Stimulated activated CD8-positive, alpha-beta memory T cell treated with anti-CD3 and anti-CD28 coated beads, Interleukin-4, amount 100 ng/mL, for 24 hours (primary cell): ENCODE results near the gene LASP1.
"Not testable (repeated sequence)": the region's sequence is repeated elsewhere in the genome, so short reads cannot be mapped to it uniquely, and the experiment has no call there.

Experiments used
- DNase-seq: peaks from one replicate; pipeline ENCODE4 v3.0.0-alpha.2; 2020; ENCODE audit warnings: low read depth

LASP1 gene

GRCh38 chr17:38910325-38910724, 40.5 kb downstream of the LASP1 start:
- DNase-seq = no peak

DNA sequence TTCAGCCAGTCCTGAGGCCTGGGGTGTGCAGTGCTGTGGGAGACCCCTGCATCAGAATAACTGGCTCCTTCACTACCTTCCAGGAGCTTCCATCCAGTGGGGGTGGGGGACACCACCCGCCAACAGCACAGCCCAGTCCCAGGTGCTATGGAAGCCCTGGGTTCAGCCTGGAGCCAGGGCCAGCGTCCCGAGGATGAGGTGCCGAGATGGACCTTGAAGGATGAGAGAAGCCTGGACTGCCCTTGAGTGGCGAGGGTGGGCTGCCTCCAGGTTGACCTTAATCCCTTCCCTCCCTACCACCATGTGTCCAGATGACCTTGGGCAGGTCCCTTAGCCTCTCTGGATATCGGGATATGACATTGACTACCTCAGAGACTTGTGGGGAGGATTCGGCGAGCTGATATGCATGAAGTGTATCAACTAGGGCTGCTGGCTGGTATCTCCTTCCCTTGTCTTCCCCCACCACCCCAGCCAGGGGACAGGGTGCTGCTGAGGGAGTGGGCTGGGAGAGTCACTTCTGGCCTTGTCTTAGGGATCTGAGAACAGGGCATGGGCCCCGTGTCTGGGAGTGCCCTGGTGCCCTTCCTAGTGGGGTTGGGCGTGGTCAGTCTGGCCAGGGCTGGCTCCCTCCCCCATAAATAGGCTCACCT, 41.3 kb downstream of the LASP1 start:
- no peak for DNase-seq

DNA sequence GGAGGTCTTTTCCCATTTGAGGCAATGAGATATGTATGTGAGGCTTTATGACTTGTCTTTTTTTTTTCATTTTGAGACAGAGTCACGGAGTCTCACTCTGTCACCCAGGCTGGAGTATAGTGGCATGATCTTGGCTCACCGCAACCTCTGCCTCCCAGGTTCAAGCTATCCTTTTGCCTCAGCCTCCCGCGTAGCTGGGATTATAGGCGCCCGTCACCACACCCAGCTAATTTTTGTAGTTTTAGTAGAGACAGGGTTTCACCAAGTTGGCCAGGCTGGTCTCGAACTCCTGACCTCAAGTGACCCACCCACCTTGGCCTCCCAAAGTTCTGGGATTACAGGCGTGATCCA, 41.8 kb downstream of the LASP1 start:
- DNase-seq = not testable (repeated sequence)

DNA sequence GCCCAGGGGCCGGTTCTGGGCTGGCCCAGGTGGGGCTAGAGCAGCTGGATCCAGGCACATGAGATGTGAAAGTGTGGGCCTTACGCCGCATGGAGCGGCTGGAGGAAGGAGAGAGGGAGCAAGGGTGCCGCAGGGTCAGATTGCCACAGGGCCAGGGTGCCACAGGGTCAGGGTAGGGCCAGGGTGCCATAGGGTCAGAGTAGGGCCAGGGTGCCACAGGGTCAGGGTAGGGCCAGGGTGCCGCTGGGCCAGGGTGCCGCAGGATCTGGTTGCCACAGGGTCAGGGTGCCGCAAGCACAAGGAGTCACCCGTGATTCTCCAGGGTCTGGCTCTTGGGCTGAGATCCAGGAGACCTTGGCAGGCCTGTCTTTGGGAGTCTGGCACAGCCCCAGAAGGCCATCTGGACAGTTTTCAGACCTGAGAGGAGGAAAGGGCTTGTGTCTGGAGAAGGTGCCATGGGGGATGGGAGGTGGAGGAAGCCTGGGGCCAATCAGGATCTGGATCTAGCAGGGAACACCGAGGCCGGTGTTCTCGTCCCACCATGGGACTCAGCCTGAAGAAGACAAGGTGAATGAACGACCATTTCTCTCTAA, 42.5 kb downstream of the LASP1 start:
- DNase-seq = no peak

GRCh38 chr17:38914741-38915638, 45.1 kb downstream of the LASP1 start:
- DNase-seq = no peak

DNA sequence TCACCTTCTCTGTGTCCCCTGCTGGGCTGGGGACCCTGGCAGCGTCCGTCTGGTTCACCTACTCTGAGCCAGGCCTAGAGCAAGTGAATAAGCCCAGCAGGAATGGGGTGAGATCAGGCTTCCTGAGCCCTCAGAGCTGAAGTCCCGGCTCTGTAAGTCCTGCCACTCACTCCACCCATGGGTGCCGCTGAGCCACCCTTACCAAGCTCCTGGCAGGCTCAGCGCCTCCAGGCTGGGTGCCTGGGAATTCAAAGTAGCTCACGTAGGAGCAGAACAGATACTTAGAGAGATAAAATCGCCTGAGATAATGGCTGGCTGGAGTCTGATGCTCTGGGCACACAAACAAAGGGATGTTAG, 45.8 kb downstream of the LASP1 start:
- DNase-seq = no peak

DNA sequence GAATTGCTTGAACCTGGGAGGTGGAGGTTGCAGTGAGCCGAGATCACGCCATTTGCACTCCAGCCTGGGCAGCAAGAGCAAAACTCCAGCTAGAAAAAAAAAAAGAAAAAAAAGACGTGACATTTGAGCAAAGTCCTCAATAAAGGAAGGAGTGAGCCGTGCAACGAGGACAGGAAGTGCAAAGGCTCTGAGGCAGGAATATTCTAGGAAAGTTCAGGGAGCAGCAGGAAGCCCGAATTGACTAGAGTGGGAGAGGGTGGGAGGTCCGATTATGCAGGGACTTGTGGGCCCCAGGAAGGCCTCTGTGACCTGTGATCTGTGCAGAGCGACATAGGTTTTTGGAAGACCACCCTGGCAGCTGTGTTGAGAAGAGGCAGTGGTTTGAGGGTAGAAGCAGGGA, 46.9 kb downstream of the LASP1 start:
- no peak for DNase-seq

DNA sequence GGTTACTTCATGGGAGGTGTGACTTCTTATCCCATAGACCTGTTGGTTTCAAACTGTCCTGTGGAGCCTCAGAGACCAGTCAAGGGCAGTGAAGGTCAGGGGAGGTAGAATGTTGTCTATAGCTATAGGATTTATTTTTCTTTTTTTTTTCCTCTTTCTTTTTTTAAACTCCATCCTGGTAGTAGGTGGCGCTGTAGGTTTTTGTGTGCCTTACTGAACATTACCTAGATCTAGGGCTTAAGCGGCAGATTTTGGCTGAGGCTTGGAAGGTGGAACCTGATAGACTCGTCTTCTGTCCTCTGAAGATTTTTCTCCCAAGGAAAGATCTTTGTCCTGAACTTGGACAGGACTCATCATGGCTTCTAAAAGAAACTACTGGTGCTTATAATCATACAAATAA, 47.4 kb downstream of the LASP1 start:
- no peak for DNase-seq

DNA sequence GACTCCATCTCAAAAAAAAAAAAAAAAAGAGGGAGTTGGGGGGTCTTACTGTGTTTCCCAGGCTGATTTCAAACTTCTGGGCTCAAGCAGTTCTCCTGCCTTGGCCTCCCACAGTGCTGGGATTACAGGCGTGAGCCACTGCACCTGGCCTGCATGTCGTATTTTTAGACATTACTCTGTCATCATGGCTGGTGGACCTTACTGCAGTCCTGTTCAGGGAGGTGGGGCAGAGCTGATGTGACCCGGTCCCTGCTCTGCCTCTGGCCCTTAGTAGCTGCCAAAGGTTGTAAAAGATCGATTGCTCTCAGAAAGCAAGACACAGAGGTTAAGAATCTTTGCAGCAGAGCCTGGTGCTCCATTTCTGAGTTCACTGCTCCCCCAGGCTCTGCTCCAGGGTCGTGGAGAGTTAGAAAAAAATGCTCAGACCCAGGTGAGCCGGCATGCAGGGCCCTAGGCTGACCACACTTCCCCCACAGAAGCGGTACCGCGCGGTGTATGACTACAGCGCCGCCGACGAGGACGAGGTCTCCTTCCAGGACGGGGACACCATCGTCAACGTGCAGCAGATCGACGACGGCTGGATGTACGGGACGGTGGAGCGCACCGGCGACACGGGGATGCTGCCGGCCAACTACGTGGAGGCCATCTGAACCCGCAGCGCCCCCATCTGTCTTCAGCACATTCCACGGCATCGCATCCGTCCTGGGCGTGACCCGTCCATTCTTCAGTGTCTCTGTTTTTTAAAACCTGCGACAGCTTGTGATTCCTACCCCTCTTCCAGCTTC, 48.5 kb downstream of the LASP1 start:
- DNase-seq = no peak

DNA sequence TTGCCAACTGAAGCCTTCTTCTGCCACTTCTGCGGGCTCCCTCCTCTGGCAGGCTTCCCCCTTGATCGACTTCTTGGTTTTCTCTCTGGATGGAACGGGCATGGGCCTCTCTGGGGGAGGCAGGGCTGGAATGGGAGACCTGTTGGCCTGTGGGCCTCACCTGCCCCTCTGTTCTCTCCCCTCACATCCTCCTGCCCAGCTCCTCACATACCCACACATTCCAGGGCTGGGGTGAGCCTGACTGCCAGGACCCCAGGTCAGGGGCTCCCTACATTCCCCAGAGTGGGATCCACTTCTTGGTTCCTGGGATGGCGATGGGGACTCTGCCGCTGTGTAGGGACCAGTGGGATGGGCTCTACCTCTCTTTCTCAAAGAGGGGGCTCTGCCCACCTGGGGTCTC, 49.1 kb downstream of the LASP1 start:
- no peak for DNase-seq

- no peak for DNase-seq
Measured at GRCh38 chr17:38919316-38920078, 49.6 kb downstream of the LASP1 start.

GRCh38 chr17:38920374-38921291, 50.8 kb downstream of the LASP1 start:
- DNase-seq = no peak

- no peak for DNase-seq
Measured at GRCh38 chr17:38921756-38922411, 52.0 kb downstream of the LASP1 start.

GRCh38 chr17:38922538-38923297, 52.9 kb downstream of the LASP1 start:
- no peak for DNase-seq

DNA sequence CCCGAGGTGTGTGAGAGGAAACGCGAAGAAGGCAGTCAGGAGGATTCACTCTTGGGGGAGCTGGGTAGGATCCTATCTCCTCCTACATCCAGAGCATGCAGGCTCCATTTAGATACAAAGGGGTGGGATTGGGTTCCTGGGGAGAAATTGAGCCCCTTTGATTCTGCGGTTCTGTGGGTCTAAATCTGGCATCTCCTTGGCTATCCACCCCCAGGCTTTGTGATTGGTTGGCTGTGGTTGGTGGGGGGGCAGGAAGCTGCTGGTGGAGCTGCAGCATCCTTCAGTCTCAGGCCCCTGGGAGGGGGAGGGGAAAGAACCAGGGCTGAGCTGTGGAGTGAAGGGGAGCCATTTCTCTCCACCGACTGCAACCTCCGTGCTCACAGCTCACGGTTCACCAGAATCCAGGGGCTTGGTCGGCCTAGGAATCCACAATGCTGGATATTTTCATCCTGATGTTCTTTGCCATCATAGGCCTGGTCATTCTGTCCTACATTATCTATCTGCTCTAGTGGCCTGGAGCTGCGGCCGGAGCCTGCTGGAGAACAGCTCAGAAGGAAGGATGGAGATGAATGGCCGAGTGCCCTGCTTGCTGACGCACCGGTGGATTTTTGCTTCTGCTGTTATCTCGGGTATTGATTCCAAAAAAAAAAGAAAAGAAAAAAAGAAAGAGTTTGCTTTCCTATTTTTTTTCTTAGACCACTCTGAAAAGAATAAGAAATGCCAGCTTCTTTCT, 55.6 kb downstream of the LASP1 start, which contains the start of gene LASP1NB:
Gene LASP1NB, plus strand, starts transcription at position 352 of the 733 bp plus-strand sequence.
- DNase-seq = peak; percentile 38

DNA sequence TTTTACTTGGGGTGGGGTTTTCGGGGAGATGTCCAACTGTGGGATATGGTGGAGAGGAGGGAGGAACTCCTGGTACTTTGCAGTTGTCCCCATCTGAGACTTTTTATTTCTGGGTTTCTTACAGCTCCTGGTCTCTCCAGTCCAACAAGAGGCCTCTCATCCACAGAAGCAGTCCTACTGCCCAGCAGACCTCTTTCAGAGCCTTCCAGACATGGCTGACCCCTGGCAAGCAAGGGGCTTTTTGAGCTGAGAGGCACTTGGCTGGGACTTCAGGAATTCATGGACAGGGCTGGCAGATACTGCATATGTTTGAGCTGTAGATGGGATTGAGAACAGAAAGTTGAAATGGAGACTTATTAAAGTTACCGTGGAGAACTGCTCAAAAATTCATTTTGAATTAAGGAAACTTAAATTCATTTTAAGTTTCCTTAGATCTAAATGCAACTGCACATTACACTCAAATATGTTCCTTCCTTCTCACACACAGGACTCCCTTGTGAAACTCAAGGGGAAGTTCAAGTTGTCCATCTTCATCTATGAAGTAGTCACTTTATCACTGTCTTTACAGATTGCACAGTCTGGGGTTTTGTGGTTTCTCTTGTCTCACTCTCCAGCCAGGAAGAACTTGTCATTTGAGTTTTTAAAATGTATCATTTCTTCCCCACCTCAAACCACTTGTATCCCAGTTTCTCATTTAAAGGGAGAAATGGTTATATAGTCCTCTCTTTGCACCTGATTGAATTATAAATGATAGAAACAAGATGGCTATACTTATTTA, 56.6 kb downstream of the LASP1 start:
- no peak for DNase-seq

- DNase-seq = not testable (repeated sequence)
Measured at GRCh38 chr17:38930782-38931181, 60.9 kb downstream of the LASP1 start.

DNA sequence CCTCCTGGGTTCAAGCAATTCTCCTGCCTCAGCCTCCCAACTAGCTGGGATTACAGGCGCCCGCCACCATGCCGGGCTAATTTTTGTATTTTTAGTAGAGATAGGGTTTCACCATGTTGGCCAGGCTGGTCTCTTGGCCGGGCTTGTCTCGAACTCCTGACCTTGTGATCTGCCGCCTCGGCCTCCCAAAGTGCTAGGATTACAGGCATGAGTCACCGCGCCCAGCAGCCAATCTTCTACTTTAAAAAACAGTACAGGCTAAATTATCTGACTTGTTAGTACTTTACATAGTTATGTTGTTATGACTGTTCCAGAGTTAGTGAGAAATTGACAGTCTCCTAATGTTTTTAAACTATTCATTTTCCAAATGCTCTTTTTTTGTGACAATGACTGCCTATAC, 64.1 kb downstream of the LASP1 start:
- DNase-seq = not testable (repeated sequence)
